H1 (cell line): ENCODE results near the gene TCN2. TPM values are rescaled to one million over a fixed set of nuclear protein-coding genes. Genes with fewer than 3 reads are reported as not detected.

Source experiments
- CTCF ChIA-PET: fragments of 300-600 bp; sonication (Branson Sonifier 250); formaldehyde crosslinking; loops from one replicate; lab custom pipeline; 2021; ENCODE audit not compliant: partially characterized antibody; lab: Charles Lee
- POLR2A ChIA-PET: fragments of 300-600 bp; sonication (Branson Sonifier 250); formaldehyde crosslinking; loops from one replicate; lab custom pipeline; 2021; ENCODE audit warnings: inconsistent platforms; ENCODE audit not compliant: partially characterized antibody; lab: Charles Lee
- DNase-seq, 2 experiments: peaks; one replicate each; pipeline versions ENCODE4 v3.0.0 to v3.0.0-alpha.2; 2010 to 2022; ENCODE audit warnings: low spot score in 2 of 2, low read depth in 1 of 2, mixed read lengths in 1 of 2
- FAIRE-seq: peaks from 2 replicates; lab custom pipeline; 2011; peaks lifted over from hg19 to GRCh38; lab: Jason Lieb, UNC
- H2AFZ ChIP-seq: 2 replicates; pipeline ENCODE4 v1.8.1; 2012; ENCODE audit warnings: low read length, inconsistent platforms
- H2AK5ac ChIP-seq: 2 replicates; pipeline ENCODE4 v1.6.1; 2013; ENCODE audit warnings: low read depth, low read length
- H2BK120ac ChIP-seq: replicated peaks from 2 replicates; pipeline ENCODE3; 2013; ENCODE audit warnings: low read depth, low read length, inconsistent platforms
- H2BK12ac ChIP-seq: 2 replicates; pipeline ENCODE4 v1.6.1; 2013; ENCODE audit warnings: low read depth, low read length
- H2BK15ac ChIP-seq: 2 replicates; pipeline ENCODE4 v1.6.1; 2013; ENCODE audit warnings: low read length
- H2BK20ac ChIP-seq: 2 replicates; pipeline ENCODE4 v1.6.1; 2013; ENCODE audit warnings: low read length
- H2BK5ac ChIP-seq: 2 replicates; pipeline ENCODE4 v1.6.1; 2013; ENCODE audit warnings: low read depth, low read length
- H3K14ac ChIP-seq: 2 replicates; pipeline ENCODE4 v1.6.1; 2013; ENCODE audit warnings: inconsistent platforms; ENCODE audit not compliant: insufficient read length
- H3K18ac ChIP-seq: 2 replicates; pipeline ENCODE4 v1.6.1; 2013; ENCODE audit warnings: low read length; ENCODE audit errors: extremely low read depth
- H3K23ac ChIP-seq: 2 replicates; pipeline ENCODE4 v1.6.1; 2013; ENCODE audit warnings: inconsistent platforms; ENCODE audit not compliant: insufficient read length
- H3K23me2 ChIP-seq: 2 replicates; pipeline ENCODE4 v1.6.1; 2013; ENCODE audit warnings: low read depth, low read length
- H3K27ac ChIP-seq: 2 replicates; pipeline ENCODE4 v1.6.1; 2011; ENCODE audit warnings: low read depth, low read length, inconsistent platforms
- H3K27me3 ChIP-seq, 4 experiments: replicated peaks in 1 of 4; 1 replicate in 1 of 4; 2 replicates in 3 of 4; pipeline versions ENCODE4 v1.6.1 to v1.8.1; 2011 to 2013; ENCODE audit warnings: low read length in 3 of 4, mild to moderate bottlenecking in 3 of 4, inconsistent platforms in 2 of 4, mixed read lengths in 2 of 4, moderate library complexity in 1 of 4; ENCODE audit not compliant: control insufficient read depth in 3 of 4, insufficient read depth in 3 of 4; ENCODE audit errors: extremely low read depth in 1 of 4
- H3K36me3 ChIP-seq, 4 experiments: 2 replicates each; pipeline versions ENCODE4 v1.6.1 to v1.8.1; 2011 to 2013; ENCODE audit warnings: mild to moderate bottlenecking in 4 of 4, low read length in 3 of 4, moderate library complexity in 2 of 4, control low read depth in 1 of 4, inconsistent platforms in 1 of 4; ENCODE audit not compliant: insufficient read depth in 4 of 4, control insufficient read depth in 2 of 4
- H3K4ac ChIP-seq: replicated peaks from 2 replicates; pipeline ENCODE3; 2013; ENCODE audit warnings: low read length, low read depth, mixed read lengths, inconsistent platforms; ENCODE audit not compliant: insufficient read length
- H3K4me1 ChIP-seq, 4 experiments: replicated peaks in 1 of 4; 1 replicate in 1 of 4; 2 replicates in 3 of 4; pipeline versions ENCODE4 v1.6.1 to v1.8.1; 2011 to 2013; ENCODE audit warnings: low read length in 3 of 4, inconsistent platforms in 2 of 4, mixed read lengths in 1 of 4; ENCODE audit not compliant: insufficient read depth in 4 of 4, control insufficient read depth in 3 of 4
- H3K4me2 ChIP-seq, 2 experiments: 2 replicates each; pipeline versions ENCODE4 v1.6.1 to v1.8.1; 2011 to 2013; ENCODE audit warnings: low read depth in 2 of 2, low read length in 2 of 2, control low read depth in 1 of 2, inconsistent platforms in 1 of 2, mild to moderate bottlenecking in 1 of 2; ENCODE audit not compliant: insufficient read depth in 1 of 2
- H3K4me3 ChIP-seq, 4 experiments: fragments of 200-600, 300-600 bp in 1 of 4; sonication (generic), shearing (Covaris generic), sonication (Bioruptor Twin) in 1 of 4; 2 replicates each; pipeline versions ENCODE4 v1.5.1 to v1.8.1; 2011 to 2016; ENCODE audit warnings: low read length in 4 of 4, low read depth in 3 of 4, control low read depth in 2 of 4, inconsistent platforms in 2 of 4, mild to moderate bottlenecking in 2 of 4, mixed read lengths in 1 of 4, moderate library complexity in 1 of 4; ENCODE audit not compliant: insufficient read depth in 2 of 4; ENCODE audit errors: extremely low read depth in 1 of 4
- H3K56ac ChIP-seq: replicated peaks from 2 replicates; pipeline ENCODE3; 2013; ENCODE audit warnings: low read depth, mild to moderate bottlenecking, mixed read lengths, low read length, inconsistent platforms; ENCODE audit not compliant: insufficient read length
- H3K79me1 ChIP-seq: 2 replicates; pipeline ENCODE4 v1.6.1; 2013; ENCODE audit warnings: low read depth, low read length, control low read depth
- H3K79me2 ChIP-seq, 2 experiments: 2 replicates each; pipeline versions ENCODE4 v1.6.1 to v1.8.1; 2012 to 2013; ENCODE audit warnings: low read length in 2 of 2, mild to moderate bottlenecking in 2 of 2, inconsistent platforms in 1 of 2; ENCODE audit not compliant: insufficient read depth in 2 of 2, control insufficient read depth in 1 of 2
- H3K9ac ChIP-seq, 4 experiments: replicated peaks in 1 of 4; 1 replicate in 1 of 4; 2 replicates in 3 of 4; pipeline versions ENCODE4 v1.6.1 to v1.8.1; 2011 to 2013; ENCODE audit warnings: low read depth in 3 of 4, low read length in 3 of 4, control low read depth in 2 of 4, mild to moderate bottlenecking in 2 of 4, moderate library complexity in 2 of 4, inconsistent platforms in 1 of 4; ENCODE audit errors: extremely low read depth in 1 of 4
- H3K9me3 ChIP-seq, 2 experiments: 2 replicates each; pipeline versions ENCODE4 v1.6.1 to v1.8.1; 2012 to 2013; ENCODE audit warnings: mild to moderate bottlenecking in 2 of 2, moderate library complexity in 2 of 2, control low read depth in 1 of 2, inconsistent platforms in 1 of 2, low read depth in 1 of 2, low read length in 1 of 2, mixed read lengths in 1 of 2; ENCODE audit not compliant: insufficient read depth in 2 of 2
- H4K20me1 ChIP-seq, 2 experiments: replicated peaks in 1 of 2; 2 replicates each; pipeline versions ENCODE3 to v1.8.1; 2011 to 2013; ENCODE audit warnings: inconsistent platforms in 2 of 2, low read length in 2 of 2, mild to moderate bottlenecking in 1 of 2; ENCODE audit not compliant: insufficient read depth in 2 of 2, control insufficient read depth in 1 of 2
- H4K5ac ChIP-seq: 2 replicates; pipeline ENCODE4 v1.6.1; 2013; ENCODE audit warnings: low read length, low read depth, mixed read lengths, inconsistent platforms; ENCODE audit not compliant: insufficient read length
- H4K8ac ChIP-seq: 2 replicates; pipeline ENCODE4 v1.8.0; 2013; ENCODE audit warnings: mild to moderate bottlenecking, moderate library complexity, low read length, inconsistent platforms; ENCODE audit not compliant: insufficient read depth; ENCODE audit errors: extremely low read depth
- H4K91ac ChIP-seq: replicated peaks from 2 replicates; pipeline ENCODE3; 2013; ENCODE audit warnings: low read length, mixed read lengths, inconsistent platforms; ENCODE audit not compliant: insufficient read length
- CEBPB ChIP-seq: IDR thresholded peaks from 2 replicates; pipeline ENCODE4 v1.6.1; 2012; ENCODE audit warnings: low read depth, low read length
- CHD1 ChIP-seq: IDR thresholded peaks from 2 replicates; pipeline ENCODE4 v1.6.1; 2012; ENCODE audit warnings: low read depth, low read length, improper control_type of control experiment
- CHD2 ChIP-seq: IDR thresholded peaks from 2 replicates; pipeline ENCODE4 v1.6.1; 2012; ENCODE audit warnings: low read length, improper control_type of control experiment
- EP300 ChIP-seq, 2 experiments: IDR thresholded peaks; 1 replicate in 1 of 2; 2 replicates in 1 of 2; pipeline ENCODE4 v1.6.1; 2011 to 2012; ENCODE audit warnings: low read depth in 2 of 2, low read length in 2 of 2, mild to moderate bottlenecking in 2 of 2, borderline replicate concordance in 1 of 2, inconsistent platforms in 1 of 2, moderate library complexity in 1 of 2
- EZH2 ChIP-seq: fragments of 200-600 bp; sonication (generic); IDR thresholded peaks from 2 replicates; pipeline ENCODE4 v1.7.1; 2012; ENCODE audit warnings: low read depth, mild to moderate bottlenecking, moderate library complexity, low read length, inconsistent platforms; ENCODE audit not compliant: severe bottlenecking
- GABPA ChIP-seq: IDR thresholded peaks from 2 replicates; pipeline ENCODE4 v1.6.1; 2011; ENCODE audit warnings: mild to moderate bottlenecking, low read length, moderate library complexity, borderline replicate concordance; ENCODE audit not compliant: insufficient read depth
- GTF2F1 ChIP-seq: IDR thresholded peaks from 2 replicates; pipeline ENCODE4 v1.6.1; 2012; ENCODE audit warnings: low read depth, low read length, improper control_type of control experiment, borderline replicate concordance
- JUND ChIP-seq: IDR thresholded peaks from 2 replicates; pipeline ENCODE4 v1.6.1; 2011; ENCODE audit warnings: mild to moderate bottlenecking, improper control_type of control experiment, low read length
- KDM1A ChIP-seq: fragments of 200-600, 300-600 bp; sonication (generic); IDR thresholded peaks from 2 replicates; pipeline ENCODE4 v1.7.1; 2016; ENCODE audit warnings: mild to moderate bottlenecking, low read length, borderline replicate concordance
- KDM5A ChIP-seq: fragments of 200-600 bp; IDR thresholded peaks from 2 replicates; pipeline ENCODE4 v1.7.1; 2012; ENCODE audit warnings: mild to moderate bottlenecking, low read length, inconsistent platforms, mixed read lengths
- MAFK ChIP-seq: IDR thresholded peaks from 2 replicates; pipeline ENCODE4 v1.6.1; 2012; ENCODE audit warnings: low read depth, mild to moderate bottlenecking, improper control_type of control experiment, low read length
- RXRA ChIP-seq: IDR thresholded peaks from 2 replicates; pipeline ENCODE4 v1.6.1; 2011; ENCODE audit warnings: low read depth, mild to moderate bottlenecking, low read length, moderate library complexity; ENCODE audit not compliant: insufficient read depth
- SP1 ChIP-seq: IDR thresholded peaks from 2 replicates; pipeline ENCODE4 v1.6.1; 2011; ENCODE audit warnings: low read depth, low read length
- TEAD4 ChIP-seq: IDR thresholded peaks from 2 replicates; pipeline ENCODE4 v1.6.1; 2012; ENCODE audit warnings: low read depth, low read length, inconsistent platforms, mixed read lengths
- ZNF274 ChIP-seq: IDR thresholded peaks from 2 replicates; pipeline ENCODE4 v1.7.0; 2012; ENCODE audit warnings: low read length, borderline replicate concordance; ENCODE audit errors: extremely low read depth
- WGBS, 2 experiments: shearing (Covaris generic) in 1 of 2; methylation state at CpG; one replicate each; pipeline versions ENCODE4 v1.1.6 to v1.1.7; 2013 to 2015; ENCODE audit warnings: low lambda C conversion rate in 2 of 2, mixed read lengths in 2 of 2, inconsistent platforms in 1 of 2, low coverage in 1 of 2, missing lambda C conversion rate in 1 of 2; ENCODE audit not compliant: insufficient replicate concordance in 2 of 2, insufficient coverage in 1 of 2, insufficient read length in 1 of 2; ENCODE audit errors: extremely low coverage in 1 of 2, missing lambda C conversion rate in 1 of 2; 5-methylcytosine and 5-hydroxymethylcytosine counted together
- polyA plus RNA-seq, 7 experiments: library from polyadenylated mRNA; depleted of rRNA in 3 of 7; stranded (reverse) in 5 of 7; unstranded in 2 of 7; fragments of >200 nt in 5 of 7; fragments of 200-250 nt in 2 of 7; gene quantifications; 1 replicate in 5 of 7; 2 replicates in 1 of 7; 4 replicates in 1 of 7; pipeline versions ENCODE4 v1.2.1 to v1.2.3, GENCODE V29; 2011 to 2013; ENCODE audit warnings: missing spikeins in 2 of 7, mixed read lengths in 2 of 7
- total RNA-seq: library from RNA; stranded (reverse); fragmentation: NEBNext Ultra II Directional; extraction: Animal tissue kit (Norgen Biotek cat#: 25700); gene quantifications from 2 replicates; pipeline ENCODE4 v1.2.1, GENCODE V29; 2021

The TCN2 gene
- total and polyA plus RNA-seq, 2 of the 8 experiments (the other 6 are each of a cell fraction or from before 2014, with no cell fraction given) = 30.0 to 87.8 TPM

- no peak overlapping the region for H3K14ac ChIP-seq
- no peak for FAIRE-seq
- H3K56ac ChIP-seq = no peak overlapping the region
- no peak overlapping the region for H4K8ac ChIP-seq
- WGBS, 2 experiments = 94% methylated on average over 3 of the region's 3 CpGs; no CpG with 5 or more reads in 1 of the 2 experiments
- no peak overlapping the region for H3K9ac ChIP-seq
- ChIA-PET POLR2A (interaction anchor here (0.6 to 3.6 kb wide), 3 partner anchors 11 to 380 kb away, joined by 3 to 16 read pairs (median 4); partner anchors contain the start of gene PES1), CTCF (interaction anchor here (0.7 to 7.0 kb wide), 12 partner anchors 11 to 159 kb away, joined by 3 to 52 read pairs (median 6); partner anchors contain the start of genes PES1, SEC14L3 and SLC35E4)
- H3K4me1 ChIP-seq = peaks cover 3 to 24% (median 10%) of the 10 kb centered on the region in 4 experiments
- H2BK12ac ChIP-seq = no peak overlapping the region
- H3K79me1 ChIP-seq = no peaks in the 10 kb centered on the region
- no peak overlapping the region for H3K23ac ChIP-seq
- no peak overlapping the region for H4K5ac ChIP-seq
- H2BK120ac ChIP-seq = no peak overlapping the region
- H3K9me3 ChIP-seq = no peaks in the 10 kb centered on the region
- no peak overlapping the region for H3K4me2 ChIP-seq
- H3K4me3 ChIP-seq = no peak overlapping the region
- H4K91ac ChIP-seq = no peak overlapping the region
- peaks cover 0 to 2% of the 10 kb centered on the region in 2 experiments for H4K20me1 ChIP-seq
- H2AK5ac ChIP-seq = no peak overlapping the region
- no peaks in the 10 kb centered on the region for H3K27me3 ChIP-seq
- no peak for DNase-seq
- no peak overlapping the region for H2AFZ ChIP-seq
- H3K27ac ChIP-seq = no peak overlapping the region
- H2BK20ac ChIP-seq = no peak overlapping the region
- H3K4ac ChIP-seq = no peak overlapping the region
- H3K79me2 ChIP-seq = peaks cover 0 to 14% of the 10 kb centered on the region in 2 experiments; a peak in 2 of 4 replicates
- H2BK15ac ChIP-seq = no peak overlapping the region
- H2BK5ac ChIP-seq = no peak overlapping the region
- H3K18ac ChIP-seq = no peak overlapping the region
- H3K23me2 ChIP-seq = peaks cover 9% of the 10 kb centered on the region; the same call in 1 of the 2 replicates
- no peaks in the 10 kb centered on the region for H3K36me3 ChIP-seq
- TF ChIP-seq CHD1 (no peak), CHD2 (no peak), GABPA (no peak), JUND (no peak), CEBPB (no peak), ZNF274 (no peak), RXRA (no peak), TEAD4 (no peak), GTF2F1 (no peak), EP300 (IDR thresholded peaks at IDR 0.05; ENCODE audit: borderline replicate concordance in 1 of 2, low read depth in 2 of 2, low read length in 2 of 2) (no peak), MAFK (no peak), EZH2 (no peak), KDM5A (no peak), SP1 (no peak), KDM1A (no peak)
Observed at GRCh38 chr22:30603801-30604200, 3.2 kb upstream of the TCN2 start.
